SU-DHL-6 (cell line): ENCODE results near the gene SLC7A6.

Experiments used
- H2AFZ ChIP-seq: fragments of 200-600 bp; sonication (generic); 2 replicates; pipeline ENCODE4 v1.6.1; 2014; ENCODE audit warnings: low read depth, mild to moderate bottlenecking, moderate library complexity, mixed read lengths, antibody characterized with exemption, low read length; ENCODE audit not compliant: severe bottlenecking
- H3F3A ChIP-seq: fragments of 200-600 bp; shearing (Covaris generic); 2 replicates; pipeline ENCODE4 v1.6.0; 2016; ENCODE audit warnings: antibody characterized with exemption, mild to moderate bottlenecking; ENCODE audit not compliant: insufficient read depth
- H3K27ac ChIP-seq: fragments of 200-600 bp; sonication (generic); 2 replicates; pipeline ENCODE4 v1.5.1; 2016; ENCODE audit warnings: low read depth, mild to moderate bottlenecking, low read length, moderate library complexity, mixed read lengths
- H3K27me3 ChIP-seq: fragments of 200-600 bp; sonication (generic), shearing (Covaris generic); 2 replicates; pipeline ENCODE4 v1.6.0; 2014; ENCODE audit warnings: mild to moderate bottlenecking, low read length
- H3K36me3 ChIP-seq: fragments of 200-600 bp; sonication (generic); 2 replicates; pipeline ENCODE4 v1.6.1; 2014; ENCODE audit warnings: mild to moderate bottlenecking, low read length, mixed read lengths
- H3K4me2 ChIP-seq: fragments of 300-600, 200-600 bp; shearing (Covaris generic), sonication (generic); 2 replicates; pipeline ENCODE4 v1.6.0; 2014; ENCODE audit warnings: low read length, low read depth, mild to moderate bottlenecking; ENCODE audit not compliant: poor library complexity, severe bottlenecking
- H3K4me3 ChIP-seq: fragments of 200-600 bp; sonication (generic); 2 replicates; pipeline ENCODE4 v1.5.1; 2014; ENCODE audit warnings: antibody characterized with exemption, low read length, mild to moderate bottlenecking, mixed read lengths; ENCODE audit not compliant: insufficient read depth, poor library complexity, severe bottlenecking
- H3K79me2 ChIP-seq: fragments of 200-600 bp; sonication (generic); 2 replicates; pipeline ENCODE4 v1.6.1; 2014; ENCODE audit warnings: mild to moderate bottlenecking, low read length, moderate library complexity; ENCODE audit not compliant: insufficient read depth
- H3K9ac ChIP-seq: fragments of 200-600 bp; sonication (generic); 2 replicates; pipeline ENCODE4 v1.7.0; 2014; ENCODE audit warnings: mild to moderate bottlenecking, low read length
- H3K9me2 ChIP-seq: fragments of 200-600 bp; sonication (generic); replicated peaks from 2 replicates; pipeline ENCODE4 v1.6.1; 2014; ENCODE audit warnings: low read length; ENCODE audit not compliant: insufficient read depth
- H3K9me3 ChIP-seq: fragments of 200-600 bp; sonication (generic); 2 replicates; pipeline ENCODE4 v1.6.1; 2014; ENCODE audit warnings: low read length, mixed read lengths; ENCODE audit not compliant: insufficient read depth
- H4K20me1 ChIP-seq: fragments of 200-600 bp; sonication (generic); 2 replicates; pipeline ENCODE4 v1.6.1; 2014; ENCODE audit warnings: low read depth, mild to moderate bottlenecking, antibody characterized with exemption, low read length, moderate library complexity, mixed read lengths
- CTCF ChIP-seq: fragments of 200-600 bp; sonication (generic); IDR thresholded peaks from one replicate; pipeline ENCODE4 v1.5.1; 2017; ENCODE audit warnings: antibody characterized with exemption, mild to moderate bottlenecking, low read length, moderate library complexity; ENCODE audit not compliant: insufficient read depth, poor library complexity, severe bottlenecking
- EZH2phosphoT487 ChIP-seq: fragments of 200-600 bp; sonication (generic), shearing (Covaris generic); conservative IDR thresholded peaks from 2 replicates; pipeline ENCODE4 v1.6.1; 2018; ENCODE audit warnings: mild to moderate bottlenecking, antibody characterized with exemption, low read length, moderate library complexity, mixed read lengths

The SLC7A6 gene

DNA sequence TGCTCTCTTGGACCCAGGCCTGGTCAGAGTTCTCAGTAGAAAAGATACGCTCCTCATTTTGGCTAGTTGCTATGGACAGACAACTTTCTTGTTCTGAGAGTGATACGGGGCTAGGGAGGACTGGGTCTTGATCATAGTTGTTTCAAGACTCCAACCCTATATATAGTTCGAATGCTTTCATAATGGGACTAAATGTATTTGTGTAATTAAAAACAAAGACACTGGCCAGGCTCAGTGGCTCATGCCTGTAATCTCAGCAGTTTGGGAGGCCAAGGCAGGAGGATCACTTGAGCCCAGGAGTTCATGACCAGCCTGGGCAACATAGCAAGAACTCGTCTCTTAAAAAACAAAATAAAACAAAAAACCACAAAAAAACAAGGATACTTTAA lies 17.7 kb downstream of the SLC7A6 start:
- Histone ChIP-seq H2AFZ (no peak overlapping the region), H3K9me3 (no peaks in the 10 kb centered on the region), H3K27me3 (no peaks in the 10 kb centered on the region), H3F3A (peaks cover 55% of the 10 kb centered on the region), H3K4me3 (no peak overlapping the region), H3K9me2 (no peaks in the 10 kb centered on the region), H3K79me2 (peaks cover 55% of the 10 kb centered on the region), H3K9ac (no peak overlapping the region), H3K36me3 (no peaks in the 10 kb centered on the region), H4K20me1 (no peaks in the 10 kb centered on the region), H3K27ac (peak overlapping the region; percentile 98), H3K4me2 (peak overlapping the region; percentile 85)
- TF ChIP-seq CTCF (no peak), EZH2phosphoT487 (no peak)

DNA sequence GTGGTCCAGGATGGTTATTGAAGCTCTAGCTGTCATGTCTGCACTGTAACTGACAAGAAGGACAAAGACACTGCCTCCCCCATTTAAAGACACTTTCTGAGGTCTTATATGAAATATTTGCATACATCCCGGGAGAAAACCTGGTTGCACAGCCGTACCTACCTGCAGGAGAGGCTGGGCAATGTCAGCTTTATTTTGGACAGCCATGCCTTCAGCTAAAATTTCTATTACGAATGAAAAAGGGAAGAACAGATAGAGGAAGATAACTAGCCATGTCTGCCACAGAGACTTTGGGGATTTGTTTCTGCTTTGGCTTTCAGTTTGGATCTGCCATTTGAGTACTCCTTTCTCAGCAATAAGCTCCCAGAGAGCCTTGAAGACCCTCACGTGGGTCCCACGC lies 19.0 kb downstream of the SLC7A6 start:
- Histone ChIP-seq H3K9me3 (no peaks in the 10 kb centered on the region), H3K36me3 (no peaks in the 10 kb centered on the region), H2AFZ (no peak overlapping the region), H3K4me2 (peak overlapping the region; percentile 85), H3K9me2 (no peaks in the 10 kb centered on the region), H3K27me3 (no peaks in the 10 kb centered on the region), H3K9ac (peak overlapping the region; percentile 56), H4K20me1 (no peaks in the 10 kb centered on the region), H3K79me2 (peaks cover 64% of the 10 kb centered on the region), H3F3A (peaks cover 55% of the 10 kb centered on the region), H3K4me3 (peak overlapping the region; percentile 25), H3K27ac (peak overlapping the region; percentile 98)
- TF ChIP-seq CTCF = no peak
- TF ChIP-seq EZH2phosphoT487 = no peak

- H3K79me2 ChIP-seq = peaks cover 65% of the 10 kb centered on the region
- H3K4me2 ChIP-seq = peak overlapping the region; percentile 85
- no peak for TF ChIP-seq EZH2phosphoT487
- TF ChIP-seq CTCF = no peak
- H3K36me3 ChIP-seq = no peaks in the 10 kb centered on the region
- peak overlapping the region; percentile 98 for H3K27ac ChIP-seq
- no peaks in the 10 kb centered on the region for H3K9me2 ChIP-seq
- H3K9ac ChIP-seq = peak overlapping the region; percentile 56
- H4K20me1 ChIP-seq = no peaks in the 10 kb centered on the region
- peak overlapping the region; percentile 27 for H3K4me3 ChIP-seq
- H3K27me3 ChIP-seq = no peaks in the 10 kb centered on the region
- no peak overlapping the region for H2AFZ ChIP-seq
- H3F3A ChIP-seq = peaks cover 55% of the 10 kb centered on the region
- H3K9me3 ChIP-seq = no peaks in the 10 kb centered on the region
Observed at GRCh38 chr16:68283801-68284598, 19.7 kb downstream of the SLC7A6 start.
